MM.1S (cell line): Measurements from ENCODE around the gene EXOSC6.

ENCODE experiments used
- EZH2 ChIP-seq: fragments of 300-600 bp; sonication (generic); optimal IDR thresholded peaks from 2 replicates; pipeline ENCODE3; 2017; ENCODE audit warnings: low read depth, mild to moderate bottlenecking, antibody characterized with exemption, low read length, mixed read lengths
- TF ChIP-seq, protein P1 (sequence below): fragments of 300-600 bp; sonication (generic); IDR thresholded peaks from 2 replicates; pipeline ENCODE4 v1.5.1; 2016; ENCODE audit warnings: antibody characterized with exemption, low read length, mixed read lengths

DNA sequence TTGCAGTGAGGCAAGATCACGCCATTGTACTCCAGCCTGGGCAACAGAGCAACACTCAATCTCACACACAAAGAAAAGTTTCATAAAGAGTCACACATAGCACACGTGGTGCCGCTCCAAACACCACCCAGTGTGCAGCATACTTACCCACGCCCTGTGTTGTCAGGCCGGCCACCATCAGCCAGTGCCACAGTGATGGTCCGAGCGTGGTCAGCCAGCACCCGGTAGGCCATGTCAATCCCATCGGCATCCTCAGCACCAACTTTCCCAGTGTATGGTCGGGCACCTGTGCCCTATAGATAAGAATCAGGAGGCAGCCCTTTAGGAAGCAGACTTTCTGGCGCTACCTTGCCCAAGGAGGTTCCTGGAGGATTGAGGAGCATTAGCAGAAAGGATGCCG is 17.7 kb upstream of the EXOSC6 start:
- no peak for TF ChIP-seq EZH2
- TF ChIP-seq, protein P1, sequence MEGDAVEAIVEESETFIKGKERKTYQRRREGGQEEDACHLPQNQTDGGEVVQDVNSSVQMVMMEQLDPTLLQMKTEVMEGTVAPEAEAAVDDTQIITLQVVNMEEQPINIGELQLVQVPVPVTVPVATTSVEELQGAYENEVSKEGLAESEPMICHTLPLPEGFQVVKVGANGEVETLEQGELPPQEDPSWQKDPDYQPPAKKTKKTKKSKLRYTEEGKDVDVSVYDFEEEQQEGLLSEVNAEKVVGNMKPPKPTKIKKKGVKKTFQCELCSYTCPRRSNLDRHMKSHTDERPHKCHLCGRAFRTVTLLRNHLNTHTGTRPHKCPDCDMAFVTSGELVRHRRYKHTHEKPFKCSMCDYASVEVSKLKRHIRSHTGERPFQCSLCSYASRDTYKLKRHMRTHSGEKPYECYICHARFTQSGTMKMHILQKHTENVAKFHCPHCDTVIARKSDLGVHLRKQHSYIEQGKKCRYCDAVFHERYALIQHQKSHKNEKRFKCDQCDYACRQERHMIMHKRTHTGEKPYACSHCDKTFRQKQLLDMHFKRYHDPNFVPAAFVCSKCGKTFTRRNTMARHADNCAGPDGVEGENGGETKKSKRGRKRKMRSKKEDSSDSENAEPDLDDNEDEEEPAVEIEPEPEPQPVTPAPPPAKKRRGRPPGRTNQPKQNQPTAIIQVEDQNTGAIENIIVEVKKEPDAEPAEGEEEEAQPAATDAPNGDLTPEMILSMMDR, result no peak
